ENCODE results near the gene SS18L1.

Gene SS18L1

DNA sequence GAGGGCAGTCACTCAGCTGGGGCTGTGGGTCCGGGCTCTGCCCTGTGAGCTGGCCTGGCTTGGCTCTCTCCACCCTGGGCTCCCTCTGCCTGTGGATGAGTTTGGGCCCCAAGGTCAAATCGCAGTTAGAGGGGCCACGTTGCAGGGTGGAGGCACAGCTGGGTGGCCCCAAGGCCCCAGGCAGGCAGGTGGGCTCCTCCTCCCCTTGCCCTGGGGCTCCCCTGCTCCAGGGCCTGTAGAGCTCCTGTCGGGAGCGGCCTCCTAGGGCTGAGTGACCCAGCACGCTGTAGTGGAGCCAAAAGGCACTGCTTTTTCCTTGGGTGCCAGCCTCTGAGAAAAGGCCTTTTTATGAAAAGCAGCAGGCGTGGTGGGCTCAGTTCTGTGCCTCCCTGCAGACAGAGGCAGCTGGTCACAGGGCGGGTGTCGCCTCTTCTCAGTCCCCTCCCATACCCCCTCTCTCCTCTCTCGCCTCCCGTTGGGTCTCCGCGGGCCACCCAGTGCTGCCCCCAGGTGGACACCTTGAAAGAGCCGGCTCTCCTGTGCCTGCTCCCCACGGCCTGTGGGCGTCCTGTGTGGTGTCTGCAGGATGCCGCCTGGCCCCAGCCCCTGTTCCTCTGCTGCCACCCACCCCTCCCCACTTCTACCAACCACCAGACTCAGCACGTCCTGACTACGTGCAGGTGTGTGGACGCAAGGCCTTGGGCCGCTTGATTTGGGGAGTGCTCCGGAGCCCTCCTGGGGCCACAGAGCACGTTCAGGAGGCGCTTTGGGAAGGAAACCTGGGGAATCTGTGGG, 13.2 kb downstream of the SS18L1 start:
- peak; percentile 88 for DNase-seq (ENCODE audit: low spot score)

DNA sequence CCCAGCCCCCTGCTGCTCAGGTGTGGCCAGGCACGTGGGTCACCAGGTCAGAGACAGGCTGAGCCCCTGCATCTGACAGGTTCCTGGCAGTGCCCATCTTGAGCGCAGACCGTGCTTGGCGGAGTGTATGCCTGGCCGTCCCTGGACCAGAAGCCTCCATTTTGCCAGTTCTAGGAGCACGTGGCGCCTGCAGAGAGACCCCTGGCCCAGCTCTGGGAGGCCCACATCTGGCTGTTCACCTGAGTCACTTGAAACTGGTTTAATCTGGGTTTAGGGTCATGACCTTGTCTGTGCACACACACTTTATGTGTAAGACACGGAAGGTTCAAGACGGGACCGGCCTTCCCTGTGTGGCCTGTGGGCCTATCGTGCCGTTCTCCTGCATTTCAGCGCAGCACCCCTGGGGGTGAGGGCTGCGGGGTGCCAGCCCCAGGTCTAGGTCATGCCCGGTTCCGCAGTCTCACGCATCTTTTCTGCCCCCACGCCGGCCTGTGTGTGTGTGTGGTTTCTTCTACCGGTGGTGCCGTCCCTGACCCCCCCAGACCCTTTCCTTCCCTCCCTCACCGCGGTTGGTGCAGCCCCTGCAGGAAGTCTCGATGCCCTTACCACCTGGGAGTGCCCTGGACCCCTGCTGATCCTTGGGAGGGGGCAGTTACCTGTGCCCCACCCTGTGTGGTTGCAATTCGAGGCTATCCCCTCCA, 14.0 kb downstream of the SS18L1 start:
- no peak for DNase-seq (ENCODE audit: low spot score)

DNA sequence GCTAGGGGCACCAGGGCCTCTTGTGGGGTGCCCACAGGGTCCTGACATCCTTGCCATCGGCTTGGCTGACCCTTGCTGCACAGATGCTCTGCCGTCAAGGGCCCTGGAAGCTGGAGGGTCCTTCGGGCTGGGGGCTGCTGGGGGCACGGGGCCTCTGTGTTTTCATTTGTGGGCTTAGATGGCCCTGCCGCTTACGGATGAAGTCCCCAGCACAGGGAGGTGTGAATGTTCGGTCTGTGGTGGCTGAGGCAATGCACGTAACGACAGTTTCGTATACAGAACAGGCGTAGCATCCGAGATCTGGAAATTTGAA, 14.5 kb downstream of the SS18L1 start:
- no peak for DNase-seq (ENCODE audit: low spot score)

DNA sequence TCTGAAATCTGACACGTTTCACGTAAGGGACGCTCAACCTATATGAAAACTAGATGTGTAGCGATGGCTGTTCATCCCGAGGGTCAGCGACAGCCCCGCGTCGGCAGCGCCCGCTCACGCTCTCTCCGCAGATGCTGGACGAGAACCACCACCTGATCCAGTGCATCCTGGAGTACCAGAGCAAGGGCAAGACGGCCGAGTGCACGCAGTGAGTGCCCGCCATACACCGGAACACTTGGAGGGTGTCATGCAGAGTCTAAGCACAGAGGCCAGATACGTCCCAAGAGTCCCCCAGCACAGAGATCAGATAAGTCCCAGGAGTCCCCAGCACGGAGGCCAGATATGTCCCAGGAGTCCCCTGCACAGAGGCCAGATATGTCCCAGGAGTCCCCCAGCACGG, 15.0 kb downstream of the SS18L1 start:
- DNase-seq (ENCODE audit: low spot score): no peak

DNA sequence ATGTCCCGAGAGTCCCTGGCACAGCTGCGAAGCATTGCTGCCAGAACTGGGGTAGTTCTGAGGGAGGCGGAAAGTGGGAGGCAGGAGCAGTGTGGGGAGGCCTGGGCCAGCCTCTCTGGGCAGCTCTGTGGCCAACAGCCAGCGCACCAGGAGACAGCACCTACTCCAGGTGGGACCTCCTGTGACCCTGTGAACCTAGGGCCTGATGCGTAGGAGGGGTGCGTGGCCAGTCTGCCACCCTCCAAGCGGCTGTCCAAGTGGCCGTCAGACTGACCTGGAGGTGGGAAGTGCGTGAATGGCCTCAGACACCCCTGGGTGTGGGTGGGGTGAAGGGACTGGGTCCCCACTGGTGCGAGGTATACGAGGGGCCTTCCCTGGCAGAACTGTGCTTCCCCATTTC, 15.5 kb downstream of the SS18L1 start:
- DNase-seq (ENCODE audit: low spot score): no peak

DNA sequence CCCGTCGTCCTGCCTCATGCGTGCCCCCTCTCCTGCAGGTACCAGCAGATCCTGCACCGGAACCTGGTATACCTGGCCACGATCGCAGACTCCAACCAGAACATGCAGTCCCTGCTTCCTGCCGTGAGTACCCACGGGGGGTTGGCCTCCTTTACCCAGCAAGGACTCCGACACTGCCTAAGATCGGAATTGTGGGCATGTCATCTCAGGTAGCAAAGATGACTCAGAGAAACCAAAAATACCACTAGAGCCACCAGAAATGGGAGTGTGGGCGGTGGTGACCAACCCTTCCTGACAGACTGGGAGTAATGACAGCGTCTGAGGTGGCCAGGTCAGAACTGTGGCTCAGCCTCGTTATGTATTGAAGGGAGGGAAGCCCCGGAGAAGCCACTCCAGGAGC, 16.3 kb downstream of the SS18L1 start:
- DNase-seq (ENCODE audit: low spot score): no peak

DNA sequence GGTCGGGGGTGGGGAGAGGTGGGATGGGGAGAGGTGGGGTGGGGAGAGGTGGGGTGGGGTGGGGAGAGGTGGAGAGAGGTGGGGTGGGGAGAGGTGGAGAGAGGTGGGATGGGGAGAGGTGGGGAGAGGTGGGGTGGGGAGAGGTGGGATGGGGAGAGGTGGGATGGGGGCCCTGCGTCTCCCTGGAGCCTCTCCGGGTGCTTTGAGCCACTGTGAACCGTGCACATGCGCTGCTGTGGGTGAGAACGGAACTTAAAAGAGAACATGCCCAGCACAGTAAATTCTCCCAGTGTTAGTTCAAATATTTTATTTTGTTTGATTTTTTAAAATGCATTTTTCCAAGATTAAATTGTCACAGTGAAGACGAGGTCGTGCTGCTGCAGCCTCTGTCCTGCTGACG, 16.7 kb downstream of the SS18L1 start:
- no peak for DNase-seq (ENCODE audit: low spot score)

DNA sequence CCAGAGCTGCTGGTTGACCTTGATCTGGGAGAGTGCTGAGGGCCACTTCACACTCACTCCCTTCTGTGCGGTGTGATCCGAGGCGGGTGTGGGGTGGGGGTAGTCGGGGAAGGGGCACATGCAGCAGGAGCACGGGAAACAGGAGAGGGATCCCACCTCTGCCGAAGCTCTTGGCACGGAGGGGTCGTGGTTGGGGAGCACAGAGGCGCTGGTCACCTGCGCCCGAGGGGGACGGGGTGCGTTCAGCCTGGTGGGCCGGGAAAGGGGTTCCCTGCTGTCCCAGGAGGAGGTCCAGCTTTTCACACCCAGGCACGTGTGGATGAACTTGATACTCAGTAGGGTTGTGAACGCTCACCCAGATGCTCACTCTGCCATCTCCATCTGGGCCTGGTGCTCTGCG, 17.3 kb downstream of the SS18L1 start:
- no peak for DNase-seq (ENCODE audit: low spot score)

DNA sequence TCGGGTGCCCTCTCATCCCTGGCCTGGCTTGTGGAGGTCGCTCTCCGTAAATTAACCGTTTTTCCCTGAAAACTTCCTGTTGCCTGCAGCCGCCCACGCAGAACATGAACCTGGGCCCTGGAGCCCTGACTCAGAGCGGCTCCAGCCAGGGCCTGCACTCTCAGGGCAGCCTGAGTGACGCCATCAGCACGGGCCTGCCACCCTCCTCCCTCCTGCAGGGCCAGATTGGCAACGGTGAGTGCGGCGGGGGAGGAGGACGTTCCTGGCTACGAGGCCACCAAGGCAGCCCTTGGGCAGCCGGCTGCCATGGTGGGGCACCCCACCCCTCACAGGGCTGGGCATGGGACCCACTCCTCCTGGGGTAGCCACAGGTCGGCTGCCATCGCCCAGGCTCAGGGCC, 17.8 kb downstream of the SS18L1 start:
- no peak for DNase-seq (ENCODE audit: low spot score)

DNA sequence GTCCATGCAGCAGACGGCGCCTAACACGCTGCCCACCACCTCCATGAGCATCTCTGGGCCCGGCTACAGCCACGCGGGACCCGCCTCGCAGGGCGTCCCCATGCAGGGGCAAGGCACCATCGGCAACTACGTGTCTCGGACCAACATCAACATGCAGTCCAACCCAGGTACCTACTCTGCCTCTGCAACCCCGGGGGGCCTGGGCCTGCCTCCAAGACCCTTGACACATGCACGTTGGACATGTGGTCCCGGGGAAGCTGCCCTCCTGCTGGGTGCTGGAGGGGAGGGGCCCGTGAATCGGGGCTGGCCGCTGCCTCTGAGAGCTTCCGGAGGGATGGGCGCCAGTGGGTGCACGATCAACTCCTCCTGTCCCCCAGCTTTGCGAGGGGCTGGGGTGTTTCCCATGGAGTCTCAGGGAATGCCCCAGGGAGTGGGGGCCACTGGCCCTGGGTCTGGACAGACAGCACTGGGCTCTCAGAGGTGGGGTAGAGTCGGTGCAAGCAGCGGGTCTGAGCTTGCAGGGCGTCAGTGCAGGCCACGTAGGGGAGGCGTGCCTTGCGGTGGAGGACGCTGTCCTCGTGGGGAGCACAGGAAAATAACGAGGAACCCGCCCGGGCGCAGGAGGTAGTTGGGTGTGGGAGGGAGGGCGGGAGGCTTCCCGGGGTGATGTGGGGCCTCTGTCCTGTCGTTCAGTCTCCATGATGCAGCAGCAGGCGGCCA, 19.4 kb downstream of the SS18L1 start:
- no peak for DNase-seq (ENCODE audit: low spot score)

DNA sequence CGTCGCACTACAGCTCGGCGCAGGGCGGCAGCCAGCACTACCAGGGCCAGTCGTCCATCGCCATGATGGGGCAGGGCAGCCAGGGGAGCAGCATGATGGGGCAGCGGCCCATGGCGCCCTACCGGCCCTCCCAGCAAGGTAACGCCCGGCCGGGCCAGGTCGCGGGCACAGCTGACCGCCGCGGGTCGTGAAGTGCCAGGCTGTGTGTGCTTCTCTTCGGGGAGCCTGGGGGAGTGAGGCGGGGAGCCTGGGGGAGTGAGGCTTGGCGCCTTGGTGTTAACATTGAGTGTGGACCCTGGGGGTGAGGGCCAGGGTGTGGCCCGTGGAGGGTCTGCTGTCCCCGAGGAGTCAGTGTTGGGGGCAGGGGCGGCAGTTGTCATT, 19.9 kb downstream of the SS18L1 start:
- DNase-seq (ENCODE audit: low spot score): no peak

DNA sequence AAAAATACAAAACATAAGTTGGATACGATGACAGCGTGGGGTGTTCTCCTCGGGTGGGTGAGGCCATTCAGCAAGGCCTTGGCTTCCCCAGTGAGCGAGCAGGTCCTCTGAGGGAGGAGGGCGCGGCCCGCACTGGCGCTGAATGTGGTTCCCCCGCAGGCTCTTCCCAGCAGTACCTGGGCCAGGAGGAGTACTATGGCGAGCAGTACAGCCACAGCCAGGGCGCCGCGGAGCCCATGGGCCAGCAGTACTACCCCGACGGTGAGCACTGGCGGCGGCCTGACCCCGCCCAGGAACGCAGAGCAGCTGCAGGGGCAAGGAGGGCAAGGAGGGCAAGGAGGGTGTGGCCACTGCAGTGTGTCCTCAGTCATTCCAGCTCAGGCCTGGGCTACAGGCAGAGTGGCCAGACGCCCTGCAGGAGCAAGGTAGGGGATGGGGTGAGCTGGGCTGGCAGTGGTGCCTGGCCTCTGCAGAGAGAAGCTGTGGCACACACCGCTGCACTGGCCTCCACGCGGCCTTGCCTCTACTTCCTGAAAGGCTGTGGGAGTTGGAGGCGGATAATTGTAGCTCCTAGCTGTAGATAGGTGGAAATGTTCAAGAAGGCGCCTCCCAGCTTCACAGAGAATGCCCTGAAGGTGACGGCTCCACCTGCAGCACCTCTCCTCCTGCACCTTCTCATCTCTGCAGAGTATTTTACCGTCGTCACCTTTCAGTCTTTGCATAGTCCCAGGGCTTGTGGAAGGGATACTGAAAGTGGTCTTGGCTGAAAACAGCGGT, 20.6 kb downstream of the SS18L1 start:
- DNase-seq (ENCODE audit: low spot score): no peak

DNA sequence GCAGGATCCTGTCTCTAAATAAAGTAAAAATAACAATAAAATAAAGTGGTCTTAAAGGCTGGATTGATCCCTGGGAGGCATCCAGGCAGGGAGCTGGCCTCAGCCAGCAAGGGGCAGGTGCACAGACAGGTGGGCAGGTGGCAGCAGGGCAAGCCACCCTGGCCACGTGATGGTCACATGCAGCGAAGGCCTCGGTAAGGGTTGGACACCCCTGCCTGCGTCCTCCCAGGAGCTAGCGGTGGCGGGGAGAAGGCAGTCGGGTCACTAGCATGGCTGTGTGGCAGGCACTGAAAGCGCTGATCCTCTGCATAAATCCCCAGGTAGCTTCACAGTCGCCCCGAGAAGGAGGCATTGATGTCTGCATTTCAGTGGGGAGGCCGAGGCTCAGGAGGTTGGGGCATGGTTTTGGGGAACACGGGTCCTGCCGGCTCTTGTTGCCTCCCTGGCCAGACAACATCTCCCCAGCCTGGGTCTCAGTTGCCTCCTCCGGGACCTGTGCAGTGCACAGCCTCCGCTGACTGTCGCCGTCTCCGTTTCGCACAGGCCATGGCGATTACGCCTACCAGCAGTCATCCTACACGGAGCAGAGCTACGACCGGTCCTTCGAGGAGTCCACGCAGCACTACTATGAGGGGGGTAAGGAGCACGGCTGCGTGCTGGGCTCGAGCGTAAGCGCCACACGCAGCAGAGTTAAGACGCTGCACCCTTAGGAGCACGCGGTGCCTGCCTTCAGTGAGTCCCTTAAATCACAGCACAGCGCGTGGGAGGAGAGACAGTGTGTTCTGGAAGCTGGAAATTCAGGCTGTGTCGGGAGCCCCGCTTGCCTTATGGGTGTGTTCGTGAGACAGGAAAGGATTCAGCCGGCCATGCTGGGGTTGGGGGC, 21.6 kb downstream of the SS18L1 start:
- DNase-seq (ENCODE audit: low spot score): no peak

DNA sequence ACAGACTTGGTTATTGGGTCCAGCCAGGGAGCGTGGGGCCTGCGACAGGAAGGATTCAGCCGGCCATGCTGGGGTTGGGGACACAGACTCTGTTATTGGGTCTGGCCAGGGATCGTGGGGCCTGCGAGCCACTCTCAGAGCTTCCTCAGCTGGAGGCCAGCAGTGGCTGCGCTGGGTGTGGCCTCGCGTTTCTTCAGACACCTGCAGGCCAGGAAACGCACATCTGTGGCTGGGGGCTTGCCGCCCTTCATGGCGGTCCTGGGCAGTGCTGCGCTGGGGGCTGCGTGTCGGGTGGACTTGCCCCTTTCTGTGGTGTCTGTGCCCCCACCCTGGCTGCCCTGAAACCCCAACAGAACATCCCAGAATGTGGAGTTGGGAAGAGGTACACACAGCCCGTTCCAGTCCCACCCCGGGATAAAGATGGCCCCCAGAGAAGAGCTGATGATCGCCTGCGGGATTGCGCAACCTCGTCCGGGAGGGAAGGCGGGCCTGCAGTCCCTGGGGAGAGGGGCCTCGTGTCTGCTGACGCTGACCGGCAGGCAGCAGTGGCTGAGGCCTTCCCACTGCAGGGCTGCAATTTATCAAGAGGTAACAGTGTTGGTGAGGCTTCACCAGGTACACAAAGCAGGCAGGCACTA, 22.3 kb downstream of the SS18L1 start:
- no peak for DNase-seq (ENCODE audit: low spot score)

DNA sequence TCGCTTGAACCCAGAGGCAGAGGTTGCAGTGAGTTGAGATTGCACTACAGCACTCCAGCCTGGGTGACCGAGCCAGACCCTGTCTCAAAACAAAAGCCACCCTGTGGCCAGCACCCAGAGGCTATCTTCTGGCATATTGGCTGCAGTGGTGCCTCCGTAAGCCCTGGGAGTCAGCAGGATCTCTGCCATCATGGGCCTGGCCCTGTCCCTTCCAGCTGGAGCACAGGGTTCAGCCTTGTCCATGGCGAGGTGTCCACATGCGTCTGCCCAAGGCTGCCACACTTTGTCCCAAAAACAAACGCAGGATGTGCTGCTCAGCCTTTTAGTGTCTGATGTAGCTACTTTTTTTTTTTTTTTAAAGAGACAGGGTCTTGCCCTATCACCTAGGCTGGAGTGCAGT, 23.9 kb downstream of the SS18L1 start:
- no peak for DNase-seq (ENCODE audit: low spot score)

DNA sequence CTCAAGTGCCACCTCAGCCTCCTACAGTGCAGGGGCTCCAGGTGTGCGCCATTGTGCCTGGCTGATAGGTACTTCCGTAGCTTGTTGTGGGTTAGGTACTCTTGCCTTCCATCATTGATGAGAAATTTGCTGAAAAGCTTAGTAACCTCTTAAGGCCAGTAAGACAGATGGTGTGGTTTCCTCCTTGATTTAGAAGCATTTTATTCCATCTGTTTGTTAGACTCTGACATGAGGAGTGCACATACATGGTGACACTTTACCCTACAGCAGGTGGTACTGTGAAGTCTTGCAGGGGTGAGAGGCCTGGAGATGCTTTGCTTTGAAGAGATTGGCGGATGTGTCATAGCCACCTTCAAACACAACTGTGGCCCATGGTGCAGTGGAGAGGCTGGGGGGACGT, 24.5 kb downstream of the SS18L1 start:
- DNase-seq (ENCODE audit: low spot score): no peak

DNA sequence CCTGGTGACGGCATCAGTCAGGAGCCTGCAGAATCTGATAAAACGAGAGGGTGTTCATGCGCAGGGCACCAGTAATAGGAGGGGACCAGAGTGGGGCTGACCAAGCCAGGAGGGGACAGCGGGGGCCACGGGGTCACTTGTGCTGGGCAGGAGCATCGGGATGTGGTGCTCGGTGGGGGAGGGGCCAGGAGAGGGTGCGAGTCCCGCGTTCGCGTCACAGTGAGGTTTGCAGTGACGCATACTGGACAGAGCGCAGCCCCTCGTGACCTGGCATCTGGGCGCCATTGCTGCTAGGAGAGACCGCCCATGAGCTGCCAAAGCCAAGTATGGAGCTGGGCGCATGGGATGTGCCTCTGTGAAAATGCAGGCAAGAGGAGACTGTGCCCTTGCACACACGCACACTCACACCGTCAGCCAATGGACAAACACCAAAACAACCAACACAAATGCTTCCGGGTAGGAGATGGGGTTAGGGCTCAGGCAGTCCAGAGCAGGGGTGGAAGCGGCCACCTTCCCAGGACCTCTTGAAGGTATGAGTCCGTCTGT, 25.4 kb downstream of the SS18L1 start:
- no peak for DNase-seq (ENCODE audit: low spot score)

DNA sequence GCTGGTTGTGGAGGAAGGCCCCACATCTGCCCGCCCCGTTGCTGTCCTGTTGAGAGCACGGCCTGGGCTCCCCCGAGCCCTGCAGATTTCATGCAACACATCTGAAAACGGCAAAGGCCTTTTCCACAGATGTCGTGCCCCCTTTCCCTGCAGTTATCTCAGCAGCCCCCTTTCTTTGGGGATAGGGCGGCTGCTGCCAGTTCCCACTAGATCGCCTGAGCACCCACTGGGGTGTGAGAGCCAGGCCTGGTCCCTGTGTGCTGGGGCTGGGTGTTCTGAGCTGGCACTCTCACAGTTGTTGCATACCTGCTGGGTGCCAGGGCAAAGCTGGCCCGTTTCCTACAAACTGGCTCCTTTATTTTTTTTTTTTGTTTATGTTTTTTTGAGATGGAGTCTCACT, 27.0 kb downstream of the SS18L1 start:
- no peak for DNase-seq (ENCODE audit: low spot score)

DNA sequence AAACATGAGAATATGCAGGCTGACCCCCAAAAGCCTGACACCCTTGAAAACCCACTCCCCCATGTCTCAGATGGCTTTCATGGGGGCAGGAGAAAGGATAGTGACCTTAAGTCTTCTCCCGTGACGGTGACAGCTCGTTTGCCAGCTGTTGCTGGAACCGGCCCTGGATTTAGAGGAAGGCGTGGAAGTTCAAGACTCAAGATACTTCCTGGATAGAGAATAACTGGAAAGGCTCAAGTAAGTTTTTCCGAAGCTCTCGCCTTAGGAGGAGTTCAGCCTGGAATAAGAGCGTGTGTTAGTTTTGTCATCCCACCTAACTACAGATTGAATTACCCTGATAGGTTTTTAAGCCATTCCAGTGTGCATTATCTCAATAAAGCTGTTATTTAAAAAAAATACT, 27.7 kb downstream of the SS18L1 start:
- DNase-seq (ENCODE audit: low spot score): no peak

DNA sequence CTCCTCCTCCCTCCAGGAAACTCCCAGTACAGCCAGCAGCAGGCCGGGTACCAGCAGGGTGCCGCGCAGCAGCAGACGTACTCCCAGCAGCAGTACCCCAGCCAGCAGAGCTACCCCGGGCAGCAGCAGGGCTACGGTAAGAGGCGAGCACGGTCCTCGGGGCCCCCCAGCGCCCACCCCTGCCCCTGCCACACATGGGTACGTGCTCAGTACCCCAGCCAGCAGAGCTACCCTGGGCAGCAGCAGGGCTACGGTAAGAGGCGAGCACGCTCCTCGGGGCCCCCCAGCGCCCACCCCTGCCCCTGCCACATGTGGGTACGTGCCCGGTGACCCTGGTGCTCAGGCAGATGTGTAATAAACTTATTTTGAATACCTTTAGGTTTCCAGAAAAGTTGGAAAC, 29.1 kb downstream of the SS18L1 start:
- DNase-seq (ENCODE audit: low spot score): no peak
